Neutrophil (primary cell): Measurements from ENCODE around the gene RDM1.

ENCODE experiments used
- H3K27ac ChIP-seq: fragments of 200-600 bp; sonication (generic); 2 replicates; pipeline ENCODE4 v1.5.1; 2016; ENCODE audit warnings: mild to moderate bottlenecking, moderate library complexity
- H3K27me3 ChIP-seq: fragments of 200-600 bp; sonication (generic); 2 replicates; pipeline ENCODE4 v1.6.0; 2016; ENCODE audit warnings: mild to moderate bottlenecking
- H3K36me3 ChIP-seq: fragments of 200-600 bp; sonication (generic); 2 replicates; pipeline ENCODE4 v1.5.1; 2017
- H3K4me1 ChIP-seq, 2 experiments: fragments of 200-600 bp in 1 of 2; sonication (generic) in 1 of 2; 1 replicate in 1 of 2; 2 replicates in 1 of 2; pipeline versions ENCODE4 v1.5.1 to v1.6.1; 2013 to 2016; ENCODE audit warnings: low read depth in 1 of 2, low read length in 1 of 2, mild to moderate bottlenecking in 1 of 2, moderate library complexity in 1 of 2; ENCODE audit not compliant: control insufficient read depth in 1 of 2, insufficient read depth in 1 of 2
- H3K4me3 ChIP-seq, 2 experiments: fragments of 200-600 bp in 1 of 2; sonication (generic) in 1 of 2; 1 replicate in 1 of 2; 2 replicates in 1 of 2; pipeline ENCODE4 v1.5.1; 2013 to 2016; ENCODE audit warnings: low read depth in 1 of 2, low read length in 1 of 2, mild to moderate bottlenecking in 1 of 2, moderate library complexity in 1 of 2
- H3K9me3 ChIP-seq: fragments of 200-600 bp; sonication (generic); 2 replicates; pipeline ENCODE4 v1.5.1; 2016
- CTCF ChIP-seq: fragments of 200-600 bp; sonication (generic); IDR thresholded peaks from 2 replicates; pipeline ENCODE4 v1.5.1; 2016; ENCODE audit warnings: antibody characterized with exemption

Gene RDM1

GRCh38 chr17:35877345-35878029 lies 53.1 kb downstream of the RDM1 start:
- no peak overlapping the region for H3K27ac ChIP-seq
- no peak for TF ChIP-seq CTCF
- no peaks in the 10 kb centered on the region for H3K27me3 ChIP-seq
- H3K9me3 ChIP-seq, result no peaks in the 10 kb centered on the region
- H3K4me3 ChIP-seq, result no peak overlapping the region
- no peaks in the 10 kb centered on the region for H3K36me3 ChIP-seq
- H3K4me1 ChIP-seq, result no peaks in the 10 kb centered on the region

GRCh38 chr17:35876534-35876933 lies 54.0 kb downstream of the RDM1 start:
- Histone ChIP-seq H3K4me1 (no peaks in the 10 kb centered on the region), H3K27me3 (no peaks in the 10 kb centered on the region), H3K4me3 (no peak overlapping the region), H3K36me3 (no peaks in the 10 kb centered on the region), H3K27ac (no peak overlapping the region), H3K9me3 (no peaks in the 10 kb centered on the region)
- TF ChIP-seq CTCF, result no peak

- TF ChIP-seq CTCF, result no peak
- no peak overlapping the region for H3K27ac ChIP-seq
- H3K36me3 ChIP-seq, result no peaks in the 10 kb centered on the region
- H3K27me3 ChIP-seq, result no peaks in the 10 kb centered on the region
- H3K9me3 ChIP-seq, result no peaks in the 10 kb centered on the region
- H3K4me3 ChIP-seq, result no peak overlapping the region
- no peaks in the 10 kb centered on the region for H3K4me1 ChIP-seq
Observed at GRCh38 chr17:35875800-35876139, 54.8 kb downstream of the RDM1 start.

GRCh38 chr17:35875072-35875799 lies 55.3 kb downstream of the RDM1 start:
- H3K27ac ChIP-seq, result no peak overlapping the region
- TF ChIP-seq CTCF, result no peak
- no peaks in the 10 kb centered on the region for H3K27me3 ChIP-seq
- no peaks in the 10 kb centered on the region for H3K9me3 ChIP-seq
- no peak overlapping the region for H3K4me3 ChIP-seq
- H3K36me3 ChIP-seq, result no peaks in the 10 kb centered on the region
- H3K4me1 ChIP-seq, result no peaks in the 10 kb centered on the region

GRCh38 chr17:35872196-35872980 lies 58.2 kb downstream of the RDM1 start:
- Histone ChIP-seq H3K9me3 (no peaks in the 10 kb centered on the region), H3K36me3 (no peaks in the 10 kb centered on the region), H3K4me3 (no peak overlapping the region), H3K27ac (no peak overlapping the region), H3K27me3 (no peaks in the 10 kb centered on the region), H3K4me1 (no peaks in the 10 kb centered on the region)
- no peak for TF ChIP-seq CTCF
